GM19455 (cell line): ENCODE data around the gene RBM22.

Experiments used
- ATAC-seq: cut with Tn5 transposase; IDR thresholded peaks from one replicate; pipeline ENCODE4 v1.9.1; 2021; ENCODE audit not compliant: unreplicated experiment

The RBM22 gene

DNA sequence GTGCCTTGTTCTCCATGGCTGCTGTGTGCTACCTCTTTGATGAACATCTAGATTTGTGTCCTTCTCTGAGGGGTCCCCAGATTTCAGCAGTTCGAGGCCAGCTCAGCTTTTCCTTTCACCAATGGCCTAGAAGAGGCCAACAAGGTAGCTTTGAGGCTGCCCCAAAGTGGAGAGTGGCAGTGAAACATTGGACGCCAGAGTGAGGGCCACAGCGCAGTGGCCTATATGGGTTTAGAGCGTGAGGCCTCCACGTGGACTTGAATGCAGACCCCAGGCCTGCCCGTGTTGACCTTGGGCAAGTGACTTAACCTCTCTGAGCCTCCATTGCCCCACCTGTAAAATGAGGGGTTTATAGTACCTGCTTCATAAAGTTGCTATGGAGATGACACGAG lies 28.0 kb downstream of the RBM22 start:
- no peak for ATAC-seq

DNA sequence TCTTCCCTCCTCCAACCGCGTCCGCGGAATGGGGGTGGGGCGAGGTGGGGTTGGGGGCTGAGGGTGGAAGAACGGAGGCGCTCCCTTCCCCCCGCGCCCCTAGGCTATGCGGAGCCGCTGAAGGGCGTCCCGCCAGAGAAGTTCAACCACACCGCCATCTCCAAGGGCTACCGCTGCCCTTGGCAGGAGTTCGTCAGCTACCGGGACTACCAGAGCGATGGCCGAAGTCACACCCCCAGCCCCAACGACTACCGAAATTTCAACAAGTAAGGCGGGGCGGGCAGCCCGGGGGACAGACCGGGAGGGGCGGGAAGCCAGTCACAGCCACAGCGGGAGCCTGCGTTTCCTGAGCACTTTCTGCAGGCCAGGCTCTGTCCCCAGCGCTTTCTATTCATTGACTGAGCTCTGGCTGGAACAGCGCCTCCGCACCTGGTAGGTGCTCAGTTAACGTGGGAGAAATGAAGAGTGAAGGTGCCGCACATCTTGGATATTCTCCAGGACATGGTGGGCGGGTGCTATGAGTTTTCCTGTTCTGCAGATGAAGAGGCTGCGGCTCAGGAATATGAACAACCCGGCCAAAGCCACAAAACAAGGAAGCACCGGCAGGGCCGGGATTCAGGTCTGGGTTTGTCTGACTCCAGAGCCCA lies 28.5 kb downstream of the RBM22 start:
- no peak for ATAC-seq

DNA sequence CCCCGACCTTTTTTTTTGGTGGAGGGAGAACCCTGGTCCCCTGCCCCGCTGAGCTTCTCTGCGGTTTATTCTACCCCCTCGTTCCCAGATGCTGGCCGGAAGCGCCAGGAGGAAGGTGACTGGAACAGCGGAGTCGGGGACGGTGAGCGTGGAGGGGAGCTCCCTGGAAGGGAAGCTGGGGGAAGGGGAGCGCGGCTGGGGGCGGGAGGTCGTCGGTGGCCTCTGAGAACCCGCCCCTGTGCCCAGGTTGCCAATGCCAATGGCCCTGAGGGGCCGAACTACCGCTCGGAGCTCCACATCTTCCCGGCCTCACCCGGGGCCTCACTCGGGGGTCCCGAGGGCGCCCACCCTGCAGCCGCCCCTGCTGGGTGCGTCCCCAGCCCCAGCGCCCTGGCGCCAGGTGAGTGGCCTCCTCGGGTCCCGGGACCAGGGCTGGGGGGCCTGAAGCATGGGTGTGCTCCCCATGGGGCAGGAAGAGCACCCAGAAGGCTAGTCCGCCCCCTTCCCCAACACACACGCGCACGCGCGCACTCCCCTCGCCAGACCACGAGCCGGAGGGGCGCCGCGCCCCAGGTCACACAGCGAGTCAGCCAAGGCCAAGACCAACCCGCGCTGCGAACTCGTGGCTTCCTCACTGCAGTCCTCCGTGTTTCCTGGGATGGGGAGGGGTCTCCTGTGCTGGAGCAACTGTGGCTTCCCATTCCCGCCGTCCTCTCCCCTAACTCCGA lies 29.2 kb downstream of the RBM22 start:
- no peak for ATAC-seq

DNA sequence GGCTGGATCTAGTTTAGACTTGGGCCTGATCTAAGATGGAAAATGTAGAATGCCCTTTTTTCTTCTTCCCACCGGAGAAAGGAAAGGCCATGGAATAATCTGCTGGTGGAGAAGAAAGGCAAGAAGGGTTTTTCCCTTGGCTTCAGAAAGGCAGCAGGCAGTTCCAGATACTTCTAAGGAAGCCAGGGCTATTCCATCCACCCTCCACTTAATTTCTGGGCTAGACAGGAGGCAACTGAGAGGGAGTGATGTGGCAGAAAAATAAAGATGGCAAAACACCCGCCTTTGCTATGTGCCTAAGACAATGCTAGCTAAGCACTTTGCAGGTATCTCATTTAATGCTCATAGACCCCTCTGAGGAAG lies 29.9 kb downstream of the RBM22 start:
- no peak for ATAC-seq

DNA sequence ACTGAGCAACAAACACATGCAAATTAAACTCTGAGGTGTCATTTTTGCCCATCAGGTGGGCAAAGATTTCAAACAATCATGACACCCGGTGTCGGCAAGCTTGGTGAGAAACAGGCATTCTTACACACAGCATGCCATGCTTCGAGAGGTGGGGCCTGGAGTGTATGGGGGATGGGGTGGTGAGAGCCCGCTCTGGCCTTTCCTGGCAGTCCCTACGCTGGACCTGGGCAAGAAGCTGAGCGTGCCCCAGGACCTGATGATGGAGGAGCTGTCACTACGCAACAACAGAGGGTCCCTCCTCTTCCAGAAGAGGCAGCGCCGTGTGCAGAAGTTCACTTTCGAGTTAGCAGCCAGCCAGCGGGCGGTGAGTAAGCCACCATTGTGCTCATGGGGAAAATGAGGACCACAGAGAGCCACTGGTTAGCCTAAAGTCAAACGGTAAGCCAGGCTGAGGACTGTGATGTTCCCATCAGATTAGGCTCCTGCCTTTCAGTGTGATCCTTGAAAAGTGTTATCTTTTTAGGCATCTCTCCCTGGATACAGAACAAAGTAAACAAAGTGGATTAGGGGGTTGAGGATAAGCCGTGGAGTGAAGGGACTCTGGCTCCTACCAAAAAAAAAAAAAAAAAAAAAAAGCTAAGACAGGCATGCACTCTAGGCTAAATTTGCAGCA lies 30.5 kb downstream of the RBM22 start:
- no peak for ATAC-seq

DNA sequence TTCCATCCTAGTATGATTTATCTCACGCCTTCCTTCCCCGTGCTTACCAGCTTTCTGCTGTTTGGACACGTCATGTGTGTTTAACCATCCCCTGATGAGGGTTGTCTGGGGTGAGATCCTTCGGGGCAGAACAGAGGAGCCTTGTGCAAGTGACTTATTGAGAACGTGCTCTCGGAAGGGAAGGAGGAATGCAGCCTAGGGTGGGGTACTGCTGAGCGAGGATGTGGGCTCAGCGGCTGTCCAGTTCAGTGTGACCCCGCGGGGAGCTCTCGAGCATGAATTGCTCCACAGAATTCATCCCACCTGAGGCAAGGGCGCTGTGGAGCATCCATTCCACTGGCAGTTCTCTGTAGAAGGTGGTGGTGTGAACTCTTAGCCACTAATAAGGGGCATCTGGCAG lies 35.8 kb downstream of the RBM22 start:
- ATAC-seq, result no peak

DNA sequence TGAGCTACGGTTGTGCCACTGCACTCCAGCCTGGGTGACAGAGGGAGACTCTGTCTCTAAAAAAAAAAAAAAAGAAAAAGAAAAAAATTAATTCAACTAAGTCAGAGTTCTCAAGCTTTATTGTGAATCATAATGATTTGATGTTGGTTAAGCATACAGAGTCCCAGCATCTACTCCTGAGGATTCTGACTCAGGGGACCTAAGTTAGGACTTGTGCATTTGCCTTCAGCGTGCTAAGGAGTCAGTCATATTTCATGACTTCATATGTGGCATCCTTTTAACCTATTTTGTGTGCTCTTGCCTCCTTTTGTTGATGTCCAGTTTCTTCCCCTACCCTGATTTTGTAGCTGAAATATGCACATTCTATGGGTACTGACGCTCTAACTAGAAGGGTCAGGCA lies 36.9 kb downstream of the RBM22 start:
- ATAC-seq, result no peak

DNA sequence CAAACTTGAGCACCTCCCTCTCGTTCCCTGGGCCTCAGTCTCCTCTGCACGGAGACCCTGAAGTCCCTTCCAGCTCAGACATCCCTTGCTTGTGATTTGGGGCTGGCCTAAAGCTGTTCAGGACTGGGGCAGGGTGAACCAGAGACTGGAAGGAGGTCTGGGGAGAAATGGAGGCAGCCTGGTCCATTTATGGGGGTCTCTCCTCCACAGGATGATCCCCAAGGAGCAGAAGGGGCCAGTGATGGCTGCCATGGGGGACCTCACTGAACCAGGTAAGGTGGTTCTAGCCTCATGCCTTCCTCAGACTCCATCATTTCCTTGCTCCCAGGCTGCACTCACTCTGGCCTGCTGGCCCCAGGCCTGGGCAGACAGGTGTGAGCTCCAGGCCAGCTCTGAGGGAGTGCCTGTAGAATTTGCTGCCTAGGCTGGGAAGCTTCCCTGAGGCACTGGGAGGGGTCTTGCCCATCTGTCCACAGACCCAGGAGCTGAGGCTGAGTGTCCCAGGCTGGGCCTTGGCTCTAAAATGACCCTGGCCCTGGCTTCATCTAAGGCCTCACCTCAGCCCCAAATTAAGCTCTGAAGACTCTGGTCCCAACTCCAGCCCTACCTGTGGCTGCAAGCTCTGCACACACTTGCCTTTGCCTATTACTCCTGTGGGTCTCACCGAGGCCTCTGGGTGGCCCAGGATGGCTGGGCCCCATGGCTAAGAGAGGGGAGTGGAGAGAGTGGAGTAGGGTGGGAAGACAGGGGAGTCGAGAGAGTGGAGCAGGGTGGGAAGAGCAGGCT lies 37.9 kb downstream of the RBM22 start:
- no peak for ATAC-seq

DNA sequence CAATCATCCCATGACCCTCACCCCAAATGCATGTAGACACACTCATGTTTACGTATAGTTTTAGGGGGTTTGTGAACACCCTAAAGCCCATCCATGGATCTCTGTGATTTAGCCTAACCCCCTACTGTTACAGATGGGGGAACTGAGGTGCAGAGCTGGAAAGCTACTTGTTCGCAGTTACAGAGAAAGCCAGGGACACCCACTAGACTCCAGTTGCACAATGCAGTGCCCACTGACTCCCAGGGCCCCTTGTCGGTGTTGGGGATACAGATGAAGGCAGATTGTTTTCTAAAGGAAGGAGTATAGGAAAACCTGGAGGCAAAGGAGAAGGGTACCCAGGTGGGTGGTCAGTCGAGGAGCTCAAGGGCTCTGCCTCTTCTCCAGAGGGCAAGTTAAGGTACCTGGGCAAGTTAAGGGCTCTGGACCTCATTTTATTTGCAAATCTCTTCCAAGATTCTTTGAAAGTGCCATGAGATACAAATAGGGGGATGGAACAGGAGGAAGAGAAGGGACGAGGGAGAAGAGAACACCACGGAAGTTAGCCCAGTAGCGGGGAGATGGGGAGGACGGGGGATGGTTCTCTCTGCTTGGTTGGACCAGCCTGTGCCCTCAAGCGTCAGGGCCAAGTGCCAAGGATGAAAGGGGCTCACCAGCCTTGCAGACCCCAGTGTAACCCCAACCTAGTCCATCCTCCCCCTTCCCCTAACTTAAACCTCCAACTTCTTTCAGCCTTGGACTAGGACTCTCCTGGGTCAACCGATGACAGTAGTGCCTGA lies 38.9 kb downstream of the RBM22 start:
- no peak for ATAC-seq

DNA sequence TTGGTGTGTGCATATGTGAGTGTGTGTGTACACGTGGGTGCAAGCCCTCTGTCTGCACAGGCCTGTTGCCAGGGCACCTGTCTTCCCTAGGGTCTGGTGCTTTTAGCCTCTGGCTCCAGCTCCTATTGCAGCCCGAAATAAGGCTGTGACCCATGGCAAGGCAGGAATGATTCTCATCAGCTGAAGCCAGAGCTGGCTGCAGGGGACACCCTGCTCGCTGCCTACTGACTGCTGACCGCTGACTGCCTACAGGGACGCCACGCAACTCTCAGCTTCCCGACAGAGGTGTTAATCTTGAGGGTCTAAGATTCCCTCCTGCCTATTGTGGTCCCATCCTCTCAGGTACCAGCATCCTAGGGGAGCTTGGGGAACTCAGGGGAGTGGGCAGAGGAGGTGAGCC lies 39.8 kb downstream of the RBM22 start, which contains the start of gene MYOZ3:
Gene MYOZ3 (plus strand): TSS at position 166 of the 400 bp plus-strand sequence. CDS start 1,691 bp downstream, outside the sequence.
- ATAC-seq, result no peak

DNA sequence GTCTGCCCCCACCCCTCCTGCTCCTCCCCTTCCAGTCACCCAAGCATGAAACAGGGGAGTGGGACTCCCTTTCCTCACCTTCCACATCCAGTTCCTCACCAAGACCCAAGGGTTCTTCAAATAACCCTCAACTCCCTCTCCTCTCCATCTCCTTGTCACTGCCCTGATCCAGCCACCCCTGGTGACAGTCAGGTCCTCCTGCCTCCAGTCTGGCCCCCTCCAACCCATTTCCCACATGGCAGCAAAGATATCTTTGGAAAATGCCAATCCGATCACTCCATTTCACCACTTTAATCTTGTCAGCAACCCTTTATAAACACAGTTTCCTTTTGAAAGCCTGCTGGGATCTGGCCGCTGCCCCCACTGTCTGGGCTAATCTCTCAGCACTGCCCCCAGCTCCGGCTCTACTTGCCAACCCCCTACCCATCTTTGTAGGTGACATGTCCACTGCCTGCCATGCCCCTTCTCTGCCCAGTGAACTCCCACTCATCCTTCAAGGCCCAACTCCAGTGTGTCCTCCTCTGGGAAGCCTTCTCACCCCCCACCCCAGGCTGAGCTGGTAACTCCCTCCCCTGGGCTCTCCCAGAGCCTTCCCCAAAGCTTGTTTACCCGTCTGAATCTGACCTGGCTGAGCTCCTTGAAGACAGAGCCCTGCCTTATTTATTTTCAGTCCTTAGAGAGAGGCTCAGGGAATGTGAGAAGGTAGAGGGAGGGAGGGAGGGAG lies 40.6 kb downstream of the RBM22 start:
- no peak for ATAC-seq

DNA sequence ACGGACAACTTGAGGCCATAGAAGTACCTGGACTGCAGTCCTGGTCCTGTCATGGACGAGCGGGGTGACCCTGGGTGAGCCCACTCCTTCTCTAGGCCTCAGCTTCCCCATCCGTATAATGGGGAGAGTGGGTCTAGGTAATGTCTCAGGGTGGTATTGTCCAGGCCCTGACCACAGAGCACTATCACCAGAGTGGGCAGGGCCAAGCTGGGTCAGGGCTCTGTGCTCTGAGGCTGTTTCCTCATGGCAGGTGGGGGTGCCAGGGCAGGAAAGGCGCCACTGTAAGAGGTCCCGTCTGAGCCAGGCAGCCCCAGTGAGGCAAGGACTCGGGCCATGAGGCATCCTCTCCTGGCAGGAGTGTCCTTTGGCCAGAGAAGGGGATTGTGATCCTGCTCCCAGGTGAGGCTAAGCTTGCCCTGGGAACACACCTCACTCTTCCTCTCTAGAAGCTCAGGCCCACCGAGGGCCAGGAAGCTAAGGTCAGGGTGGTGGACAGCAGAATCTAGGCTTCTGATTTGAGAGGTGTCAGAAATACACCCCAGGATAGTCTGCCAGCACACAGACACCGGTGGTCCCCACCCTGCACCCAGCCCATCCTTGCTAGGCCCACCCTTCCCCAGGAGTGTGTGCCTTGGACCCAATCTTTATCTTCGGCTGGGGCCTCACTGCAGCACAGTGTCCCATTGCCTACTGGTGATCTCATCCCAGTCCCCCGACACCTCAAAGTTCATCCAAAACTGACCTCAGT lies 41.3 kb downstream of the RBM22 start:
- ATAC-seq, result no peak

DNA sequence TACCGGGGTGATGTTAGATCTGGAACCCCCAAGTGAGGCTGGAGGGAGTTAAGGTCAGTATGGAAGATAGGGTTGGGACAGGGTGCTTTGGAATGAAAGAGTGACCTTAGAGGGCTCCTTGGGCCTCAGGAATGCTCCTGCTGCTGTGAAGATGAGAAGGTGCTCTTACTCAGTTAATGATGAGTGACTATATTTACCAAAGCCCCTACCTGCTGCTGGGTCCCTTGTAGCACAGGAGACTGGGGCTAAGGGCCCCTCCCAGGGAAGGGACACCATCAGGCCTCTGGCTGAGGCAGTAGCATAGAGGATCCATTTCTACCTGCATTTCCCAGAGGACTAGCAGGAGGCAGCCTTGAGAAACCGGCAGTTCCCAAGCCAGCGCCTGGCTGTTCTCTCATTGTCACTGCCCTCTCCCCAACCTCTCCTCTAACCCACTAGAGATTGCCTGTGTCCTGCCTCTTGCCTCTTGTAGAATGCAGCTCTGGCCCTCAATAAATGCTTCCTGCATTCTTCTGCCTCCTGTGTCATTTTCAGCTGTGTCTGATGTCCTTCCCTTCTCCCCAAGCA lies 42.1 kb downstream of the RBM22 start:
- ATAC-seq, result no peak

DNA sequence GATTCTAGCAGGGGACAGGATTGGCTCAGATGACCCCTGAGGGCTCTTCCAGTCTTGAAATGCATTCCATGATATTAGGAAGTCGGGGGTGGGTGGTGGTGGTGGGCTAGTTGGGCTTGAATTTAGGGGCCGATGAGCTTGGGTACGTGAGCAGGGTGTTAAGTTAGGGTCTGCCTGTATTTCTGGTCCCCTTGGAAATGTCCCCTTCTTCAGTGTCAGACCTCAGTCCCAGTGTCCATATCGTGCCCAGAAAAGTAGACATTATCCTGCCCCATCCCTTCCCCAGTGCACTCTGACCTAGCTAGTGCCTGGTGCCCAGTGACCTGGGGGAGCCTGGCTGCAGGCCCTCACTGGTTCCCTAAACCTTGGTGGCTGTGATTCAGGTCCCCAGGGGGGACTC lies 42.7 kb downstream of the RBM22 start:
- no peak for ATAC-seq

DNA sequence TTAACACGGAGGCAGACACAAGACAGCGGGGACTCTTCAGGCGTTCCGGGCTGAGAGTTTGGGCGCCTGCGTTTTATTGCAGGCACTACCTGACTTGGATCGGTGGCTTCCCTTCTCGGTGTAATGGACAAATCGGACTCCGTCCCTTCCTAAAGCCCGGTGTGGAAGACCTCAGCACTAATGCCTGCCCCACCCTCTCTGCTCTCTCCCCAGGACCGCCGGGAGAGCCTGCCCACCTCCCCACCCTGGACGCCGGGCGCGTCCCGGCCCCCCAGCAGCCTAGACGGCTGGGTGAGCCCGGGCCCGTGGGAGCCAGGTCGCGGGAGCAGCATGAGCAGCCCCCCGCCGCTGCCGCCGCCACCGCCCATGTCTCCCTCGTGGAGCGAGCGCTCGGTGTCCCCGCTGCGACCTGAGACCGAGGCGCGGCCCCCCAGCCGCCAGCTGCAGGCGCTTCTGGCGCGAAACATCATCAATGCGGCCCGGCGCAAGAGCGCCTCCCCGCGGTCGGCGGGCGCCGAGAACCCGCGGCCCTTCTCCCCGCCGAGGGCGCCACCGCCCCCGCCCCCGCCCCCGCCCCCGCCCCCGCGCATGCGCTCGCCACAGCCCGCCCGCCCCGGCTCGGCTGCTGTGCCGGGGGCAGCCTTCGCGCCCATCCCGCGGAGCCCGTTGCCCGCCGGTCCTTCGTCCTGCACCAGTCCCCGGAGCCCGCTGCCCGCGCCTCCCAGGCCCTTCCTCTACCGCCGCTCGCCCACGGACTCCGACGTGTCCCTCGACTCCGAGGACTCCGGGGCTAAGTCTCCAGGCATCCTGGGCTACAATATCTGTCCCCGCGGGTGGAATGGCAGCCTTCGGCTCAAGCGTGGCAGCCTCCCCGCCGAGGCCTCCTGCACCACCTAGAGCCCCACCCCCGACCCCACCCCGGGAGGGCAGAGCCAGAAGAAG lies 44.4 kb downstream of the RBM22 start:
- ATAC-seq, result peak; percentile 77

DNA sequence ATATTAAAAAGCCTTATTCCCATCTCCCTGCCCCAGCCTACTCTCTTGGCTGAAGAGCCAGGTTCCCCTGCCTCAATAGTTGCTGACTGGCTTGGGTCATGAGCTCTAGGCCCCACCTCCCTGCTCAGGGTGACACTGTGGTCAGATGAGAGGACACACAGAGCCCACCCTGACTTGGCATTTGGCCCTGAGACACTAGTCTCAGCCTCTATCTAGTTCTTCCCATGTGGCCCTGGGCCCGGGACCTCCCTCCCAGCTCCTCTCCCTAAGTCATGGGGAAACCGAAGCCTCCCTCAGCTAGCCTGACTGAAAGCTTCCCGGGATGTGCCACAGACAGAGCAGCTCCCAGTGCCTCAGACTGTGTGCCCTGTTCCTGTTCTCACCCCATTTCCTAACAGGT lies 45.6 kb downstream of the RBM22 start:
- ATAC-seq, result no peak

DNA sequence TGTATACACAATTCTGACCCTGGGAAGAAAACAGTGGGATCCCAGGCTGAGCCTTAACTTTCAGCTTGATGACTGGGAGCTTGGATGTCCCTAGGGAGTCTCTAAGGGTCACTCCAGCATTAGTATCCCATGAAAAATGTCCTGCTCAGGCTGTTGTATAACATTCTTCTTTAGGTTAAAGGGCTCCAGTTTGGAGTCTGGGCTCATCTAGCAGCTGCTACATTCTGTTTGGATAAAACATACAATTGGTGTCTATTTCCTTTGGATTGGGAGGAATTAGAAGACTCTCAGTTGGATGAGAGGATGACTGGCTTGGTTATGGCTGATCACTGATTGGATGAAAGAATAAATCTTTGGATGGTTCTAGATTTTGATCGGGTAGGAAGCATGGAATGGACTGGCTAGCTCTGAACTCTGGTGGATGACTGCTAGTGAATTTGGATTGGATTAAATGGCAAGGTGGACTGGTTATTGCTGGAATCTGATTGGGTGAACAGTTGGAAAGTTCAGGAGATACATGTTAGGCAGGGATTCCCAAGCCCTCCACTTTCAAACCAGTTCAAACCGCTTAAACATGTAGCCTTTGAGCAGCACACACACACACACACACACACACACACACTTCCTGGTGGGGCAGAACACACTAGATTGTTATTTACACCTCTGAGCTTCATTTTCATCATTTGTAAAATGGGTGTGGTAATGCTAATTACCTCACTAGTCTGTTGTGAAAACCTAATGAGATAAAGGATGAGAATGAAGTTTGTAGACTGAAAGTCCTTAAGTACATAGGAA lies 46.9 kb downstream of the RBM22 start:
- ATAC-seq, result no peak
